ENCODE results near the gene CACNA1C. TPM values are rescaled to one million over a fixed set of nuclear protein-coding genes. Genes with fewer than 3 reads are reported as not detected.

Gene CACNA1C
- total RNA-seq, 1 experiment from 2014 or later, result 3.7 TPM

DNA sequence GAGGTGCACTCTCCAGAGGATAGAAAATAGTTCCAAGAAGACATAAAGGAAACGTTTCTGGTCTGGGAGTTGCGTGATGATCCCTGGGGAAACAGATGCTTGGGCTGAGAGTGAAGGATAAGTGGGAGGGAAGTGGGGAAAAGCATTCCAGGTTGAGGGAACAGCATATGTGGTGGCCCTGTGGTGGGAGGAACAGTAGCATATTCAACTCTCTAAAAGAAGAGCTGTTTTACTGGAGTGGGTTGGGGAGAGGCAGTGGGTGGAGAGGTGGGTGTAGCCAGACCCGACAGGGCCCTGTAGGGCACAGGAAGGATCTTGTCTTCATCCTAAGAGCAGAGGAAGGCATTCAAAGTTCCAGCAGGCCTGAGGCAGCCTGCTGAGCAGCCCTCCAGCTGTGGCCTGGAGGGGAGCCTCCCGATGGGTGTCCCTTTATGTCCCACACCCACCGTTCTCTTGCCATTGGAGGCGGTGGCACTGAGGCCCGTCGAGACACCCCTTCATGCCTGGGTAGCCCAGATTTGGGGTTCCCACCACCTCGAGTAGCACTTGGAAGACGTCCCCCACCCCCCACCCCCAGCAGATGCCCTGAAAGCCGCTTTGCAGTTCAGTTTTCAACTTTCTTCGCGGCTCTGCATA is 431.5 kb downstream of the CACNA1C start:
- no TSS peak for BruUV-seq (replicated peaks)
- POLR2A ChIA-PET (ENCODE audit: low non-redundant PET), result no interaction called here
- Histone ChIP-seq H3K4me3 (ENCODE audit: low read depth, low read length, poor library complexity, severe bottlenecking) (no peak overlapping the region), H3K36me3 (ENCODE audit: insufficient read depth, low read length, poor library complexity, severe bottlenecking) (no peaks in the 10 kb centered on the region), H3K27me3 (replicated peaks; ENCODE audit: insufficient read depth, low read depth, low read length, poor library complexity) (no peaks in the 10 kb centered on the region), H3K27ac (ENCODE audit: low read depth, low read length, poor library complexity, severe bottlenecking) (no peak overlapping the region), H3K9me3 (ENCODE audit: low read depth, low read length, poor library complexity, severe bottlenecking) (no peaks in the 10 kb centered on the region), H3K4me1 (ENCODE audit: insufficient read depth, low read length, poor library complexity, severe bottlenecking) (no peaks in the 10 kb centered on the region)
- intact Hi-C loops (cut with micrococcal nuclease; ENCODE audit: unreplicated experiment), result no loop called here
- CTCF ChIA-PET, result no interaction called here
- no peak for DNase-seq (ENCODE audit: low spot score)
- TF ChIP-seq, protein P1, sequence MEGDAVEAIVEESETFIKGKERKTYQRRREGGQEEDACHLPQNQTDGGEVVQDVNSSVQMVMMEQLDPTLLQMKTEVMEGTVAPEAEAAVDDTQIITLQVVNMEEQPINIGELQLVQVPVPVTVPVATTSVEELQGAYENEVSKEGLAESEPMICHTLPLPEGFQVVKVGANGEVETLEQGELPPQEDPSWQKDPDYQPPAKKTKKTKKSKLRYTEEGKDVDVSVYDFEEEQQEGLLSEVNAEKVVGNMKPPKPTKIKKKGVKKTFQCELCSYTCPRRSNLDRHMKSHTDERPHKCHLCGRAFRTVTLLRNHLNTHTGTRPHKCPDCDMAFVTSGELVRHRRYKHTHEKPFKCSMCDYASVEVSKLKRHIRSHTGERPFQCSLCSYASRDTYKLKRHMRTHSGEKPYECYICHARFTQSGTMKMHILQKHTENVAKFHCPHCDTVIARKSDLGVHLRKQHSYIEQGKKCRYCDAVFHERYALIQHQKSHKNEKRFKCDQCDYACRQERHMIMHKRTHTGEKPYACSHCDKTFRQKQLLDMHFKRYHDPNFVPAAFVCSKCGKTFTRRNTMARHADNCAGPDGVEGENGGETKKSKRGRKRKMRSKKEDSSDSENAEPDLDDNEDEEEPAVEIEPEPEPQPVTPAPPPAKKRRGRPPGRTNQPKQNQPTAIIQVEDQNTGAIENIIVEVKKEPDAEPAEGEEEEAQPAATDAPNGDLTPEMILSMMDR (conservative IDR thresholded peaks at IDR 0.05; ENCODE audit: low read depth, low read length), result no peak
- TF ChIP-seq EZH2 (IDR thresholded peaks at IDR 0.05; ENCODE audit: borderline replicate concordance, low read depth, low read length, poor library complexity, severe bottlenecking), result no peak

DNA sequence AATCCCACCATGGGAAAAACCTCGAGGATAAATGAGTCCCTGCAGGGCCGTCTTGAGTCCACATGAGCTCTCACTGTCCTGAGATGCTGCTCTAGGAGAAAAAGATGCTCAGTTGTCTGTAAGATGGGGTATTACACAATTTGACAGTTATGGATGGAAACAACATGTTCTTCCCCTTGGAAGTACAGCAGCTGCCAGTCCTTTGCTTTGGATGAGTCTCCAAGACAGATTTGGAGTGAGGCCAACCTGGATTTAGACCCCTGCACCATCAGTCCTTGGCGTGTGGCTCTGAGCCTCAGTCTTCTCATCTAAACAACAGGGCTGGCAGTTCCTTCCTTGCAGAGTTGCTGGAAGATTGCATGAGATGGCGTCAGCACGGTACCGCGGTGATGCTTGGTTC is 432.9 kb downstream of the CACNA1C start:
- POLR2A ChIA-PET (ENCODE audit: low non-redundant PET), result no interaction called here
- peaks cover 6% of the 10 kb centered on the region for H3K4me1 ChIP-seq (ENCODE audit: insufficient read depth, low read length, poor library complexity, severe bottlenecking)
- no peaks in the 10 kb centered on the region for H3K27me3 ChIP-seq (replicated peaks; ENCODE audit: insufficient read depth, low read depth, low read length, poor library complexity)
- no peak overlapping the region for H3K4me3 ChIP-seq (ENCODE audit: low read depth, low read length, poor library complexity, severe bottlenecking)
- DNase-seq (ENCODE audit: low spot score), result no peak
- intact Hi-C loops (cut with micrococcal nuclease; ENCODE audit: unreplicated experiment), result no loop called here
- H3K36me3 ChIP-seq (ENCODE audit: insufficient read depth, low read length, poor library complexity, severe bottlenecking), result no peaks in the 10 kb centered on the region
- H3K27ac ChIP-seq (ENCODE audit: low read depth, low read length, poor library complexity, severe bottlenecking), result no peak overlapping the region
- BruUV-seq (replicated peaks), result no TSS peak
- no peaks in the 10 kb centered on the region for H3K9me3 ChIP-seq (ENCODE audit: low read depth, low read length, poor library complexity, severe bottlenecking)
- TF ChIP-seq, protein P1 (conservative IDR thresholded peaks at IDR 0.05; ENCODE audit: low read depth, low read length), result no peak
- no peak for TF ChIP-seq EZH2 (IDR thresholded peaks at IDR 0.05; ENCODE audit: borderline replicate concordance, low read depth, low read length, poor library complexity, severe bottlenecking)
- CTCF ChIA-PET, result no interaction called here

DNA sequence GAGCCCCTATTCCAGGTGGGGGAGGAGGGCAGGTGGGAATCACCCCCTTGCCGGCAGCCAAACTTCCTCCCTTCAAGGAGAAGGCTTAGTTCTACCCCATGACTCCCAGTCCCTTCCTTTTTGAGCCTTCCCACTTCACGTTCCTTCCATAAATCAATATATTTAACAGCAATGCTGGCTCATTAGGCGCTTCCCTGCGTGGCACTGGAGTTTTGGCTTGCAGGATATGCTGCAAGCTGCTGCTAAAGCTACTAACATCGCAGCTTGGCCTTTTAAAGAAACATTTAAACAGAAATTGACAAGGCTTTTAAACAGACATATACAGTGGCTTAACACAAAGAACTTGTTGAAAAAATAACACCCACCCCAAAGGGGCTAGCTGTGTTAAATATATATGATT is 434.0 kb downstream of the CACNA1C start:
- H3K36me3 ChIP-seq (ENCODE audit: insufficient read depth, low read length, poor library complexity, severe bottlenecking), result no peaks in the 10 kb centered on the region
- H3K27me3 ChIP-seq (replicated peaks; ENCODE audit: insufficient read depth, low read depth, low read length, poor library complexity), result no peaks in the 10 kb centered on the region
- CTCF ChIA-PET, result no interaction called here
- no peak for TF ChIP-seq EZH2 (IDR thresholded peaks at IDR 0.05; ENCODE audit: borderline replicate concordance, low read depth, low read length, poor library complexity, severe bottlenecking)
- TF ChIP-seq, protein P1 (conservative IDR thresholded peaks at IDR 0.05; ENCODE audit: low read depth, low read length), result no peak
- DNase-seq (ENCODE audit: low spot score), result no peak
- H3K9me3 ChIP-seq (ENCODE audit: low read depth, low read length, poor library complexity, severe bottlenecking), result no peaks in the 10 kb centered on the region
- POLR2A ChIA-PET (ENCODE audit: low non-redundant PET), result no interaction called here
- no peak overlapping the region for H3K4me3 ChIP-seq (ENCODE audit: low read depth, low read length, poor library complexity, severe bottlenecking)
- no TSS peak for BruUV-seq (replicated peaks)
- H3K27ac ChIP-seq (ENCODE audit: low read depth, low read length, poor library complexity, severe bottlenecking), result no peak overlapping the region
- intact Hi-C loops (cut with micrococcal nuclease; ENCODE audit: unreplicated experiment), result no loop called here
- H3K4me1 ChIP-seq (ENCODE audit: insufficient read depth, low read length, poor library complexity, severe bottlenecking), result peaks cover 6% of the 10 kb centered on the region

Data from A673 (cell line).